GM21717 (cell line): Measurements from ENCODE around the gene BAD.
A peak's percentile ranks its signal among the peaks of the same experiment; 100 is the strongest.

Experiments used
- ATAC-seq: cut with Tn5 transposase; IDR thresholded peaks from one replicate; pipeline ENCODE4 v1.9.1; 2021; ENCODE audit warnings: mild to moderate bottlenecking, moderate library complexity; ENCODE audit not compliant: unreplicated experiment

BAD gene

DNA sequence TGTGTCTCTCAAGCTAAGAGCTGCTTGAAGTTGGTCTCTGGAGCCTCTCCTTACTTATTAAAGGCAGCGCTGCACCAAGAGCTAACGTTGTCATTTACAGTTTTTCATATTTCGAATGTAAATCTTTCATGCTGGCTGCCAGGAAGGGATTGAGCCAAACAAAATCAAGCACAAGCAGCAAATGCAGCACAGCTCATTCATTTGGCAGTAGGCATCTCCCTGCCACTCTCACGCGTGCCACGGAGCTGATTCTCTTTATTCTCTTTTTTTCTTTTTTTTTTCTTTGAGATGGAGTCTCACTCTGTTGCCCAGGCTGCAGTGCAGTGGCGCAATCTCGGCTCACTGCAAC is 51.5 kb downstream of the BAD start:
- no peak for ATAC-seq

DNA sequence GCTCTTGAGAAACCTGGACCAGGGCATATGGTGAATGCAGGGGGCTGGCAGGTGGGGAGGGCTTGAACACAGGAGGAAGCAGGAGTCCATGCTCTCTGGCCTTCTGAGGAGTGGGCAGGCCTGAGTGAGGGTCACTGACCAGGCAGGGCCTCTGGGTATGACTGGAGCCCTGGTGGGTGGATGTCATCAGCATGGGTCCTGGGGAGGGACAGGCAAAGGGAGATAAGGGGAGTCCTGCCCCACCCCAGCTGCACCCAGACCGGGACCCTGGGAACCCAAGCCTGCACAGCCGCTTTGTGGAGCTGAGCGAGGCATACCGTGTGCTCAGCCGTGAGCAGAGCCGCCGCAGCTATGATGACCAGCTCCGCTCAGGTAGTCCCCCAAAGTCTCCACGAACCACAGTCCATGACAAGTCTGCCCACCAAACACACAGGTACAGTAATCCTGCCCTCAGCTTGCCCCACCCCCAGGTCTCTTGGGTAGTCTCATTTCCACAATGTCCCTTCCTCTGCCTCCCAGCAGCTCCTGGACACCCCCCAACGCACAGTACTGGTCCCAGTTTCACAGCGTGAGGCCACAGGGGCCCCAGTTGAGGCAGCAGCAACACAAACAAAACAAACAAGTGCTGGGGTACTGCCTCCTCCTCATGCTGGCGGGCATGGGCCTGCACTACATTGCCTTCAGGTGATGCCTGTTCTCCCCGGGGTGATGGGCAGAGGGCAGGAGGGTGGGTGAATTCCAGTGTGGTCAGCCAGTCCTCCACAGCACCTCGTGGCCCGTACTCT is 52.1 kb downstream of the BAD start:
- ATAC-seq: no peak

DNA sequence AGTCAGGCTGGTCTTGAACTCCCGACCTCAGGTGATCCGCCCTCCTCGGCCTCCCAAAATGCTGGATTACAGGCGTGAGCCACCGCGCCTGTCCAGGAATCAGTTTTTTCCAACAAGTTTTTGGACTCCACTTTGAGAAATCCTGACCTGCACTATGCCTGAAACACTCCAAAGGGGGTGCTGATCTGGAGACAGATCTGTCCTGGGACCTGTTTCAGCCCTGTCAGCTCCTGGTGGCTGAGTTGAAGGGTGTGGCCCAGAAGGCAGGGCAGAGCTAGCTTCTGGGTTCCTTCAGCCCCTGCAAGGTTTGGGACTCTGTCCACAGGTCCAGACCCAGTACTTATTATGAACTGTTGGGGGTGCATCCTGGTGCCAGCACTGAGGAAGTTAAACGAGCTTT is 52.9 kb downstream of the BAD start:
- ATAC-seq: no peak

DNA sequence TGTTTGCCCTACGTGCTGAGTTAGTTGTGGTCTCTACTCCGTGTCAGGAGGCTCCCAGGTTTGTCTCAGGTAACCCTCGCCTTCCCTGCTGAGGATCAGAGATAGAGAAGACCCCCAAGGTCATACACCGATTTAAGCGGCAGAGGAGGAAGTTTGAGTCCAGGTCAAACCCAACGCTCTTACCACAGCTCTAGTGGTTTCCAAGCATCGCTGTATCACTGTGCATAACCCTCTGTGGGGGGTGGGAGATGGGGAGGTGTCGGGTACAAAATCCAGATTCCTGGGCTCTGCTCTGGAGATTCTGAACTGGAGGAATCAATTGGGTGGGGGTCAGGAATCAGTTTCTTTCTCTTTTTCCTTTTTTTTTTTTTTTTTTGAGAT is 53.5 kb downstream of the BAD start:
- no peak for ATAC-seq

DNA sequence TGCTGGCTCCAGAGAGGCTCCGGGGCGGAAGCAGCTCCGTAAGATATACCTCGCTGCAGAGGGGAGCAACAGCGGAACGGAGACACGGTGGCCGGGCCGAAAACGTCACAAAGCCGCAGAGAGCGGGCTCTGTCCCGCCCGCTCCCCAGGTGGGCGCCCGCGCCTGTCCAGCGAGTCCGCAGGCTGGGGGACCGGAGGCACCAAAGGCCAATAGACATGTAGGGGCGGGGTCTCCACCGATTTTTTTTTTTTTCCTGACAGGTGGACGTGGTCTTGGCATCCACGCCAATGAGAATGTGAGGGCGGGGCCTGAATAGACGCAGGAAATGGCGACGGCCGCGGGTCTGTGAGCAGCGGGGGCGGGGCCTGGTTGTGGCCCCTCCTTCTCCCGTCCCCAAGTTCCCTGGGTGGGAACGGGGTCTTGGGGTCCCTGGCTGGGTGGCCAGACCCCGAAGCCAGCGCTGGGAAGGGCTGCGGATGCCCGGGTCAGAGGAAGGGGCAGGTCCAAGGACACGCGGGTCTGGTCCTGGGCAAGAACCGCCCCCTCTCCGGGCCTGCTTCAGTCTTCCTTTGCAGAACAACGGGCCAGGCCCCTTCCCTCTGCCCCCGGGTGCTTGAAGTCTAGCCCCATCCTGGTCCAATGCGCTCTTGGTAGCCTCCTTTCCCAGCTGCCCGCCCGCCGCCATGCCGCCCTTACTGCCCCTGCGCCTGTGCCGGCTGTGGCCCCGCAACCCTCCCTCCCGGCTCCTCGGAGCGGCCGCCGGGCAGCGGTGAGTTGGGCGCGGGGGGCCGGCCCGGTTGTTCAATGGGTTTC is 54.1 kb downstream of the BAD start, which contains the start of gene DNAJC4:
Gene DNAJC4, plus strand, starts transcription at position 378 of the 814 bp plus-strand sequence. Its CDS starts 307 bp downstream, at position 685.
- peak; percentile 28 for ATAC-seq

DNA sequence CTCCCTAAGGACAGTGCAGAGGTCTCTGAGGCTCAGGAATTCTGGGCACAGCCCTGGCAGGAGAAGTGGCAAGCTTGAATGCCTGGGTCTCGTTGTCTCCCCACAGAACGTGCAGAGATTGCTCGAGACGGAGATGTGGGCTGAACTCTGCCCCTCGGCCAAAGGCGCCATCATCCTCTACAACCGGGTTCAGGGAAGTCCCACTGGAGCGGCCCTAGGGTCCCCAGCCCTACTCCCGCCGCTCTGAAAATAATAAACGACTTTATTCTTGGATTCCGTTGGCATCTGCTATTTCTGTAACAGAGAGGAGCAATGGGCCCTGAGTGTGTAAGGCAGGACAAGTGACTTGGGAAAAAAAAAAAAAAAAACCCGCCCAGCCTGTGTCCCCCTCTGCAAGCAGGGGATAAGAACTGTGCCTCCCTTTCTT is 54.7 kb downstream of the BAD start:
- ATAC-seq: no peak

DNA sequence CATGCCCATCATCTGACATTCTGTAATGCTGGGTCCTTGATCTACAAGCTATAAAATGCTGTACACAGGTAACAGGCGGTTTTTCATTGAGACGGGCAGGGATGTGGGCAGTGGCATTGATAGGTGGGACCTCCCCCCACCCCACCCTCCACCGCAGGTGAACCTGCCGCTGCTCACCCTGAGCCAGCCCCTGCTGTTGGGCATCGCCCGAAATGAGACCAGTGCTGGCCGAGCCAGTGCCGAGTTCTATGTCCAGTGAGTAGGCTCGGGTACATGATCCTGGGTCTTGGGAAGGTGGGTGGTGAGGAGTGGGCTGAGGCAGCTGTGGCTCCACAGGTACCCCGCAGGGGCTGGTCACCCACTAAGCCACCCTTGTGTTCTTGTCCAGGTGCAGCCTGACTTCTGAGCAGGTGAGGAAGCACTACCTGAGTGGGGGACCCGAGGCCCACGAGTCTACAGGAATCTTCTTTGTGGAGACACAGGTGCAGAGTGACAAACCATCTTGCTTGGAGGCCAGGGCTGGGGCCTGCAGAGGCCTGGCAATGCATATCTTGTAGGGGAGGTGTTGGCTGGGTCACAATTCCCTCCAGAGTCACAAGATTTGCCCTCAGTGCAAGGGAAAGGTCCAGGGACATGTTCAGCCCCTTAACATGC is 55.2 kb downstream of the BAD start:
- no peak for ATAC-seq

DNA sequence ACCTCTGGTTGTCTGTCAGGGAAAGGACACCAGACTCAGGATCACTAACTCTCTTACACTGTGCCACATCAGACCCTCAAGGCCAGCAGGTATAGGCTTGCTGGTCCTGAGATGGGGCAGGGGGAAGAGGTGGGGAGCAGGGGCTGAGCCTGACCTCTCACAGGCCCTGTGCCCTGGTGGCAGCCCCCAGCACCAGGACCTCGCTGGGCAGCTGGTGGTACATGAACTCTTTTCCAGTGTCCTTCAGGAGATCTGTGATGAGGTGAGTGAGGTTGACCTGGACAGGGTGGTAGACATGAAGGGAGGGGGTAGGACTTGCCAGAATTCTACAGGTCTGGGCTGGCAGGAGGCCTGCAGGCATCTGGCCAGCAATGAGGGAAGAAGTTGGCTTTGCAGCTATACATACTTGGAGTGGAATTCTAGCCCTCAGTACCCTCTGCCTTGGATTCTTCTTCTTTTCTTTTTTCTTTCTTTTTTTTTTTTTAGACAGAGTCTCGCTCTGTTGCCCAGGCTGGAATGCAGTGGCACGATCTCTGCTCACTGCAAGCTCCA is 57.0 kb downstream of the BAD start:
- no peak for ATAC-seq

DNA sequence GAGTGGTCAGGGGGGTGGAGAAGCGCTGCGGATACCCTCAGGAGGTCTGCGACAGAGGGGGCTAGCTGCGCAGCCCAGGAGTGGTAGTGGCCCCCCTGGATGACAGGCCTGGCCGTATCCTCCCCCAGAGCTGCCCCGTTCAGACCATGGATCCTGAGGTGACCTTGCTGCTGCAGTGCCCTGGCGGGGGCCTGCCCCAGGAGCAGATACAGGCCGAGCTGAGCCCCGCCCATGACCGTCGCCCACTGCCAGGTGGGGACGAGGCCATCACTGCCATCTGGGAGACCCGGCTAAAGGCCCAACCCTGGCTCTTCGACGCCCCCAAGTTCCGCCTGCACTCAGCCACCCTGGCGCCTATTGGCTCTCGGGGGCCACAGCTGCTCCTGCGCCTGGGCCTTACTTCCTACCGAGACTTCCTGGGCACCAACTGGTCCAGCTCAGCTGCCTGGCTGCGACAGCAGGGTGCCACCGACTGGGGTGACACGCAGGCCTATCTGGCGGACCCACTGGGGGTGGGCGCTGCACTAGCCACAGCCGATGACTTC is 57.9 kb downstream of the BAD start:
- ATAC-seq: no peak

DNA sequence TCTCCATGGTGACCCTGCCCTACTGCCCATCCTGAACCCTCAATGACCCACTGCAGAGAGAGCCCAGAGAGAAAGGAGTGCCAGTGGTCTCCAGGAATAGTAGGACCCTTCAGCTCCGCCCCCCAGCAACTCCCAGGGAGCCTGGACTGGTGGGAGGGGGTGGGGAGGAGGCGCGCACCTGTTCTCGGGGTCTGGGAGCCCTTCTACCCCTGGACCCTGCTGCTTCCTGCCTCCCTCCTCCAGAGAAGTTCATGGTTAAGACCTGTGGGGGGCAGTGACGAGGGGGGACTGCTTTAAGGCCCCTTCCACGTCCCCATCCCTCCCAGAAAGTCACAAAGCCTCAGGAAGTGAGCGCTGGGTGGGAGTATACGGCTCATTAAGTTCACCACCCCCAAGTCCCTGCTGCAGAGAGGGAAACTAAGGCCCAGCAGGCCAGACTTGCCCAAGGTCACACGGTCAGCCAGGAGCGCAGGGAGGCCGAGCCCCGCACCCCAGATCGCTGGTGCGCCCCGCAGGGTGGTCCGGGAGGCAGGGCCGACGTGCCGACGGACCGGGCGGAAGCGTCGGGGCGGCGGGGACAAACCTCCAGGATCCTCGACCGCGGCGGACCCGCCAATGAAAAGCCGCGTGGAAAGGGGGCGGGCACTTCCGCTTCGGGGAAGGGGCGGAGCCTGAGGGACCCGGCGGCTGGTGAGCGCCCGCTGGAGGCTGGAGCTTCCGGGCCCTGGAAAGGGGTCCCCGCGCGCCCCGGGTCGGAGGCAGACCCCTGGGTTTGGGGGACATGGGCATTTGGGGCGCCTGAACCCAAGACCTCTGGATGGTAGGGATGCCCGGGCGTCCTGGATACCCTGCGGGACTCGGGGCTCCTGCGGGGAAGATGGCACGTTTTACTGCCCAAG is 58.6 kb downstream of the BAD start, which contains the start of the genes NUDT22 and TRPT1:
Gene NUDT22, plus strand, starts transcription at position 667 of the 899 bp plus-strand sequence. CDS start 379 bp downstream, outside the sequence.
Gene TRPT1, minus strand, starts transcription at position 579 of the 899 bp plus-strand sequence. Its CDS starts 326 bp downstream, at position 253.
- peak; percentile 40 for ATAC-seq

DNA sequence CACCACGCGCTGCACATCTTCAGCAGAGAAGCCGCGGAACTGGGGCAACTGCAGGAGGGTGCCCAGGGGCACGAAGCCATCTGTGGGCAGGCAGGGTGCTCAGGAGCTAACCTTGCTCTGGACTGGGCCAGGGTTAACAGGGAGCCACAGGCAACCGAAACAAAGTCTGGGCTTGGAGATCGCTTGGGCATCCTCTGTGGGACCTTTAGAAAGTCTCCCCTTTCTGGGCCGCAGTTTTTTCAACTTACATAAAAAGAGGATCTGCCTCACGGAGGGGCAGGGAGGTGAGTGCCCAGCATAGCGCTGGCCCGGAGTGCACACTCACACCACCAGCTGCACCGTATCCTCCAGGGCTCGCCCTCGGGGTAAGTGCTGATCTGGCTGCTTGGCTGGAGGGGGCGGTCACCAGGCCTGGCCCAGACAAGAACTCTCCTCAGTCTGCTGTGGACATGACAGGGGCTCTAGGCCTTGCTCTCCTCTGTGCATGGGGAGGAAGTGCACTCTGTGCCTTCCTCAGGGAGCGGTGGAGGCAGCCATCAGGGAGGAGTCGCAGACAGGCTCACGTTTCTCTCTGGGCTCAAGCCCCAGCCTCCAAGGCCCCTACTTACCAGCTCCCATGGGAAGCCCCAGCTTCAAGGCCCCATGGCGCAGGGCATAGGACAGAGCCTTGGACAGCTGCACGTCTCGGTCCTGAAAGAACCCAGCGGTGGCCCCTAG is 59.4 kb downstream of the BAD start:
- ATAC-seq: no peak

DNA sequence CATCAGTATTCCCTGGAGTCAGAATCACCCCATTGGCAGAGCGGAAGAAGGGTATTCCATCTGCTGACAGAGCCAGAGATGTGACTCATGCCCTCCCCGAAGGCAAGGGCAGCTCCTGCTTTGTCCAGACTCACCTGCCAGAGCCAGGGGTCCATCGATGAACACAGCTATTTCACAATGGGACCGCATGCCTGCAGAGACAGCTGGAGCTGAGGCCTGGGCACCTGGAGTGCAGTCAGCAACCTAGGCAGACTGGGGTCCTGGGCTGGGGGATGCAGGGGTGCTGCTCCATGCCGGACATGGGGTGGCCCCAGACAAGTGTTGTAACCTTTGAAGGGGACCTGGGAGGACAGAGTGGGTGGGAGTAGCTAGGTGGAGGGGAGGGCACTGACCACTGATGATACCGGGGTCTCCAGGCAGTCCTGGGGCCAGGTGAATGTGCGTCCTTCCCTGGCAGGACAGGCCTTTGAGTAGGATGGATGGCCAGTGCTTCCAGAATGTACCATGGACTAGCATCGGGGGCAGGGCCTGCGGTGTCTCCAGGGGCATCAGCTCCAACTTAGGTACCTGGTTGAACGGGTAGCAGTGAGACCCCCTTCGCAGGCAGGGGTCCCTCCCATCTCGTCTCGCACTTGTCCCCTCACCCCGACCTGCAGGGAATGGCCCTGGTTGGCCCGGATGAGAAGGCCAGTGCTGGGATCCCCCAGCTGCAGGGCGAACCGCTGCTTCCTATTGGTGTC is 60.1 kb downstream of the BAD start:
- no peak for ATAC-seq

DNA sequence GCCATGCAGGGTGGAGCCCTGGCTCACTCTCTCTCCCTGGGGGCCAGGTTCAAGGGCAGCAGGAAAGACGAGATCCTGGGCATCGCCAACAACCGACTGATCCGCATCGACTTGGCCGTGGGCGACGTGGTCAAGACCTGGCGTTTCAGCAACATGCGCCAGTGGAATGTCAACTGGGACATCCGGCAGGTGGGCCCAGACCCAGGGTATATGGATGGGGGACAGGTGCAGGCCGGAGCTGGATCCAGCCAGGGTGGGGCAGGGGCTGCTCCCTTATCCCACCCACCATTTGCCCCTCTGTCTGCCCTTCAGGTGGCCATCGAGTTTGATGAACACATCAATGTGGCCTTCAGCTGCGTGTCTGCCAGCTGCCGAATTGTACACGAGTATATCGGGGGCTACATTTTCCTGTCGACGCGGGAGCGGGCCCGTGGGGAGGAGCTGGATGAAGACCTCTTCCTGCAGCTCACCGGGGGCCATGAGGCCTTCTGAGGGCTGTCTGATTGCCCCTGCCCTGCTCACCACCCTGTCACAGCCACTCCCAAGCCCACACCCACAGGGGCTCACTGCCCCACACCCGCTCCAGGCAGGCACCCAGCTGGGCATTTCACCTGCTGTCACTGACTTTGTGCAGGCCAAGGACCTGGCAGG is 61.3 kb downstream of the BAD start:
- ATAC-seq: no peak

DNA sequence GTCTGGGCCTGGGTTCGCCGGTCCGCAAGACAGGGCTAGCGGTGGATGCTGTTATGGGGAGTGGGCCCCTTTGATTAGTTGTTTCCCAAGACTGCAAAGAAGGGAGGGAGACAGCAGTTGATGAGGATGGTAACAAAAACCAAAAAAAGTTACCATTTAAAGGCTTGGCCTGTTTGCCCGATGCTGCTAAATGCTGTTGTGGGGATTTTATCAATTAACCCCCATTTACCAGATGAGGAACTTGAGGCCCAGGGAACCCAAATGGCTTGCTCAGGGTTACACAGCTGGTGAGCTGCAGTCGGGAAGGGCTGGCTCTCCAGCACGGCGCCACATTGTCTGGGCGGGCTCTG is 61.8 kb downstream of the BAD start:
- no peak for ATAC-seq

DNA sequence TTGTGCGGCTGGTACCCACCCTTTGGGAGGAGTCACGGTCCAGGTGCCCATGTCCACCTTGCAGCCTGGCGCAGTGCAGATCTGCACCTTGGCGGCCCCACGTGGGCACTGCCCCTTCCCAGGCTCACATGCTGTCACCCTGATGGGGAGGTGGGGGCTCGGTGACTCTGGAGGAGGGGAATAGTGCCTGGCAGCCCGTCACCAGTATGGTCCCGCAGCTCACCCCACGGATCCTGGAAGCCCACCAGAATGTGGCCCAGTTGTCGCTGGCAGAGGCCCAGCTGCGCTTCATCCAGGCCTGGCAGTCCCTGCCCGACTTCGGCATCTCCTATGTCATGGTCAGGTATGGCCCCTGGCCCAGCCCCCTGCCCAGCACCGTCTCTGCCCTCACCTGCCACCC is 63.7 kb downstream of the BAD start:
- ATAC-seq: no peak

DNA sequence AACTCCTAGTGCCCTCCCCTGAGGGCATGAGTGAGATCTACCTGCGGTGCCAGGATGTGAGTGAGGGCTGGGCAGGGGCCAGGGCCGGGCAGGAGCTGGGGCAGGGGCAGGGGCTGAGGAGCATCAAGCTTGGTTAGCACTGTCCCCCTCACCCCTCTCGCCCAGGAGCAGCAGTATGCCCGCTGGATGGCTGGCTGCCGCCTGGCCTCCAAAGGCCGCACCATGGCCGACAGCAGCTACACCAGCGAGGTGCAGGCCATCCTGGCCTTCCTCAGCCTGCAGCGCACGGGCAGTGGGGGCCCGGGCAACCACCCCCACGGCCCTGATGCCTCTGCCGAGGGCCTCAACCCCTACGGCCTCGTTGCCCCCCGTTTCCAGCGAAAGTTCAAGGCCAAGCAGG is 64.2 kb downstream of the BAD start:
- no peak for ATAC-seq
